ENCODE data around the gene GPR39.

GPR39 gene

GRCh38 chr2:132419941-132420340, 3.3 kb downstream of the GPR39 start:
- Histone ChIP-seq H3K27me3 (ENCODE audit: low read length) (no peaks in the 10 kb centered on the region), H3K9me2 (replicated peaks; ENCODE audit: insufficient read depth, low read length) (no peaks in the 10 kb centered on the region), H4K20me1 (ENCODE audit: low read depth, low read length) (no peaks in the 10 kb centered on the region), H3F3A (ENCODE audit: insufficient read depth) (no peaks in the 10 kb centered on the region), H3K9ac (ENCODE audit: low read length) (no peak overlapping the region), H3K36me3 (ENCODE audit: low read length) (no peaks in the 10 kb centered on the region), H3K4me3 (ENCODE audit: insufficient read depth, low read length, poor library complexity, severe bottlenecking) (no peak overlapping the region), H3K27ac (ENCODE audit: low read depth, low read length) (no peak overlapping the region), H3K9me3 (ENCODE audit: insufficient read depth, low read length) (no peaks in the 10 kb centered on the region), H3K79me2 (ENCODE audit: insufficient read depth, low read length) (no peaks in the 10 kb centered on the region), H2AFZ (ENCODE audit: low read depth, low read length, severe bottlenecking) (no peak overlapping the region), H3K4me2 (ENCODE audit: low read depth, low read length, poor library complexity, severe bottlenecking) (no peak overlapping the region)
- TF ChIP-seq CTCF (IDR thresholded peaks at IDR 0.05; ENCODE audit: insufficient read depth, low read length, poor library complexity, severe bottlenecking): no peak
- no peak for TF ChIP-seq EZH2phosphoT487 (conservative IDR thresholded peaks at IDR 0.05; ENCODE audit: low read length)

- Histone ChIP-seq H3K27ac (ENCODE audit: low read depth, low read length) (no peak overlapping the region), H3F3A (ENCODE audit: insufficient read depth) (no peaks in the 10 kb centered on the region), H3K27me3 (ENCODE audit: low read length) (no peaks in the 10 kb centered on the region), H3K36me3 (ENCODE audit: low read length) (no peaks in the 10 kb centered on the region), H4K20me1 (ENCODE audit: low read depth, low read length) (no peaks in the 10 kb centered on the region), H2AFZ (ENCODE audit: low read depth, low read length, severe bottlenecking) (no peak overlapping the region), H3K4me3 (ENCODE audit: insufficient read depth, low read length, poor library complexity, severe bottlenecking) (no peak overlapping the region), H3K79me2 (ENCODE audit: insufficient read depth, low read length) (no peaks in the 10 kb centered on the region), H3K9me2 (replicated peaks; ENCODE audit: insufficient read depth, low read length) (no peaks in the 10 kb centered on the region), H3K4me2 (ENCODE audit: low read depth, low read length, poor library complexity, severe bottlenecking) (no peak overlapping the region), H3K9me3 (ENCODE audit: insufficient read depth, low read length) (no peaks in the 10 kb centered on the region), H3K9ac (ENCODE audit: low read length) (no peak overlapping the region)
- TF ChIP-seq CTCF (IDR thresholded peaks at IDR 0.05; ENCODE audit: insufficient read depth, low read length, poor library complexity, severe bottlenecking) (no peak), EZH2phosphoT487 (conservative IDR thresholded peaks at IDR 0.05; ENCODE audit: low read length) (no peak)
These were observed 4.5 kb downstream of the GPR39 start for GRCh38 chr2:132420816-132421805.

- Histone ChIP-seq H2AFZ (ENCODE audit: low read depth, low read length, severe bottlenecking) (no peak overlapping the region), H3K27ac (ENCODE audit: low read depth, low read length) (no peak overlapping the region), H3K79me2 (ENCODE audit: insufficient read depth, low read length) (no peaks in the 10 kb centered on the region), H3K4me3 (ENCODE audit: insufficient read depth, low read length, poor library complexity, severe bottlenecking) (no peak overlapping the region), H3K9me3 (ENCODE audit: insufficient read depth, low read length) (no peaks in the 10 kb centered on the region), H3K36me3 (ENCODE audit: low read length) (no peaks in the 10 kb centered on the region), H3K9ac (ENCODE audit: low read length) (no peak overlapping the region), H3K4me2 (ENCODE audit: low read depth, low read length, poor library complexity, severe bottlenecking) (no peak overlapping the region), H3F3A (ENCODE audit: insufficient read depth) (no peaks in the 10 kb centered on the region), H3K27me3 (ENCODE audit: low read length) (no peaks in the 10 kb centered on the region), H4K20me1 (ENCODE audit: low read depth, low read length) (no peaks in the 10 kb centered on the region), H3K9me2 (replicated peaks; ENCODE audit: insufficient read depth, low read length) (no peaks in the 10 kb centered on the region)
- TF ChIP-seq CTCF (IDR thresholded peaks at IDR 0.05; ENCODE audit: insufficient read depth, low read length, poor library complexity, severe bottlenecking): no peak
- no peak for TF ChIP-seq EZH2phosphoT487 (conservative IDR thresholded peaks at IDR 0.05; ENCODE audit: low read length)
These were observed 6.1 kb downstream of the GPR39 start for GRCh38 chr2:132422736-132423135.
